HEK293T (cell line): ENCODE measurements around the gene L3MBTL4.

Experiments
- FOXA1 ChIP-seq: fragments of 450-650 bp; IDR thresholded peaks from 2 replicates; pipeline ENCODE4 v1.6.1; 2016; ENCODE audit warnings: mild to moderate bottlenecking
- FOXK2 ChIP-seq: fragments of 450-650 bp; IDR thresholded peaks from 2 replicates; pipeline ENCODE4 v1.6.1; 2016; ENCODE audit warnings: mild to moderate bottlenecking
- L3MBTL2 ChIP-seq: fragments of 450-650 bp; conservative IDR thresholded peaks from 2 replicates; pipeline ENCODE4 v1.6.1; 2016; ENCODE audit warnings: mild to moderate bottlenecking
- PKNOX1 ChIP-seq: fragments of 450-650 bp; IDR thresholded peaks from 2 replicates; pipeline ENCODE4 v1.6.1; 2016
- SP1 ChIP-seq: fragments of 450-650 bp; IDR thresholded peaks from 2 replicates; pipeline ENCODE4 v1.6.1; 2017
- SUZ12 ChIP-seq: fragments of 450-650 bp; IDR thresholded peaks from 2 replicates; pipeline ENCODE4 v1.6.1; 2016; ENCODE audit warnings: mild to moderate bottlenecking
- ZNF384 ChIP-seq: fragments of 450-650 bp; IDR thresholded peaks from 2 replicates; pipeline ENCODE4 v1.6.1; 2016

- TF ChIP-seq PKNOX1, result no peak
- TF ChIP-seq FOXK2, result no peak
- no peak for TF ChIP-seq FOXA1
- no peak for TF ChIP-seq L3MBTL2
- TF ChIP-seq ZNF384, result no peak
- no peak for TF ChIP-seq SP1
- TF ChIP-seq SUZ12, result no peak
Measured at GRCh38 chr18:5966514-5966913, 448.2 kb downstream of the L3MBTL4 start.
